Measurements from ENCODE around the gene KCTD1.

KCTD1 gene

DNA sequence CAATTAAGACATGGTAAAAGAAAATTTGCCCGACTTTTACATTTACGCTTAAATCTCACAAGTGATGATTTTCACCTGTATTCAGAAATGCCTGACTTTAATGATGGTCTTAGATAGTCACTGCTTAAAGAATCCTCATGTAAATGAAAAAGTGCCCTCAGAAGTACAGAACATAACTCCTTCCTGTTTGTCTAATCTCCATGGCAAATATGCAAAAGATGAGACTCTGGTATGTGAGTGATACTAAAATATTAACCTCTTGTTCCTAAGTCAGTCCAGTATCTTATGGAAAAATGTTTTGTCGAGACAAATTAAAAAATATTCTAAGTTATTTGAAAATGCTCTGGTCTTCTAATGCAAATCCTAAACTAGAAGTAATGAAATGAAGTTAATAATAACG lies 29.2 kb downstream of the KCTD1 start:
- DNase-seq: no peak

DNA sequence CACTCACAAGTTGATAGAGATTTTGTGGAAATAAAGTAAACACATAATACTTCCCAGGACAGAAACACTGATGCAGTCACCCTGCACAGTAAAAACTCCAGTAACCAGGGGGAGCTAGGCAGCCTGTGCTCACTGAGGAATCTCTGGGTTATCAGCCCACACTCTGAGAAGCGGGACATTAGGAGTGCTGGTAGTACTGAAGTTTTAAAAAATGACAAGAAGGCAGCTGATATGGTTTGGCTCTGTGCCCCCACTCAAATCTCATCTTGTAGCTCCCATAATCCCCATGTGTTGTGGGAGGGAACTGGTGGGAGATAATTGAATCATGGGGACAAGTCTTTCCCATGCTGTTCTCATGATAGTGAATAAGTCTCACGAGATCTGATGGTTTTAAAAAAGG lies 31.4 kb downstream of the KCTD1 start:
- DNase-seq: no peak

DNA sequence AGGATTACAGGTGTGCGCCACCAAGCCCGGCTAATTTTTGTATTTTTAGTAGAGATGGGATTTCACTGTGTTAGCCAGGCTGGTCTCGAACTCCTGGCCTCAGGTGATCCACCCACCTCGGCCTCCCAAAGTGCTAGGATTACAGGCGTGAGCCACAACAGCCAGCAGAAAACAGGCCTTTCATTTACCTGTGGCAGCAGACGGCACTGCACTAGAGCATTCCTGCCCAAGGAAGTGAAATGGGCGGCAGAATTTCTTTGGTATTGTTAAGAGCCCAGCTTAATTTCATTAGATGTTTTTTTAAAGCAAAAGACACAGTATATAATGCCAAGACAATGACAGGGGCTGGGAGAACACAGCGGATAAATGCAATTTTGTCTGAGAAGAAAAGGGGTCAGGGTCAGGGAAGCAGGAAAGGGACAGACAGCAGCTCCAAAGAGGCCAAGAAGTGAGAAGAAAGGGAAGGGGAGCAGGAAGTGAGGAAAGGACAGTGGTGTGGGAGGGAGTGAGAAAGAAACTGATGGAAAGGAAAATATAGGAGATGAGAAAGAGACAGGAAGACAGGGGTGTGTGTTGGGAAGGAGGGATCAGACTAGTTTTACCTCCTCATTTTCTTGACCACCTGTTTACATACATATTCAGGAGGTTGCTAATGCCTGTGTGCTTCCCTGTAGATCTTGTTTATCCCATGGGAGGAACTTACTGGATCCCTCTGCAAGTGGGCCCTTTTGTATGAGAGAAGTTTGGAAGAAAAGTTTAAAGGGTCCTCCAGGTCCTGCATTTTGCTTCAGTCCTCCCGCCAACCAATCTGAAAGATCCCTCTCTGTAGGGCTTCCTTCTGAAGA lies 32.5 kb downstream of the KCTD1 start:
- no peak for DNase-seq

DNA sequence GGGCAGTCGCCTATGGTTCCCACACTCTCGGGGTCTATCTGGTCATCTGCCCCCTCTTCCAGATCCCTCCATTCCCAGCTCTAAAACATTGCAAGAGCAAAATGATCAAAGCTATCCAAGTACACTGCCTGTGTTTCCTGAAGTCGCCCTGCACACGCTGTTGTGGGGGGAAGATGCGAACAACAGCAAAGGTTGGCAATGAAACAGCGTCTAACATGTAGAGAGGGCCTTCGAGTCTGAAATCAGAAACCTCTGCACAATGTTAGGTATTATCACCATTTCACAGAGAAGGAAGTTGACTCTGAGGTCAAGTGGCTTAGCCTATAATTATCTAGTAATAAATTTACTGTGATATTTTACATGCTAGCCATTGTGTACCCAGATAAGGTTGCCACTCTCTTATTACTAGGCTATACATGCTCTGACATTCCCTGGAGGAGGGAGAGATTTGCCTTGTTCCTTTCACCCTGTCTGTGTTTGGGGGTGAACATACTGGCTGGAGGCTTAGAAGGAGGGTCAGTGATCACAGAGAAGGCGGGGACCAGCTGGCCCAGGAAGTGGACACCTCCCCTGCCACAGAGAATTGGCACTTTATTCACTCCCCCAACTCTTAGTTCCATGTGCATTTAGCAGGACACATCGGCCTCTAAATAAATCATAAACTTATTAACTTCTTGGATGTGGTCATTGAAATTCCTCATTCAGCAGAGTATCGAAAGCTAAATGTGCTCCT lies 36.8 kb downstream of the KCTD1 start:
- no peak for DNase-seq

DNA sequence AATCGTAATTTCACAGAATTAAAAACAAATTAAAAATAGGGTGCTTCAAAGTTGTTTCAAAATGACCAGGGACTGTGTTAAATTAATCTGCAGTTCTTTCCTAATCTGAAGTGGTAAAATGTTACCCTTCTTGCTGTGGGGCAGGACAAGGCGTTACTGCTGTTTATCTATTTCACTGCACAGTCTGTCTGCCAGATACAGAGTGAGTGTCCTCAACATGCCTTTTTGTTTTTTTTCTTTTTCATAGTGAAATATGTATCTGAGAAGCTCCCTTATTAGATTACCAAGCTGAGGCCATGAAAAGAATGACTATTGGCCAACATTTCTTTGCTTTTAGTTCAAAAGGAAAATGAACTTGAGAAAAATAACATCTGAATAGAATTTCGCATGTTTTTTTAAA lies 38.0 kb downstream of the KCTD1 start:
- DNase-seq: no peak

DNA sequence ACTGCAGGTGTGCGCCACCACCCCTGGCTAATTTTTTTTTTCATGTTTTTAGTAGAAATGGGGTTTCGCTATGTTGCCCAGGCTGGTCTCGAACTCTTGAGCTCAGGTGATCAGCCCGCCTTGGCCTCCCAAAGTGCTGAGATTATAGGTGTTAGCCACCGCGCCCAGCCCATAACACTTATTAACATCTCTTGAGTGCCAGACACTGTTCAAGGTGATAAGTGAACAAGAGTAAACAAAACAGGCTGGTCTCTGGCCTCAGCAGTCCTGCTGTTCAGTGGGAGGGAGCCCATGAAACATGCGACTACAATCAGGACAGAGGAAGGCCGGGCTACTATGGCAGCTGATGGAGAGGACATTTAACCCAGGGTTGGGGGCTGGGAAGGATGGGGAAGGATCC lies 42.3 kb downstream of the KCTD1 start:
- no peak for DNase-seq

DNA sequence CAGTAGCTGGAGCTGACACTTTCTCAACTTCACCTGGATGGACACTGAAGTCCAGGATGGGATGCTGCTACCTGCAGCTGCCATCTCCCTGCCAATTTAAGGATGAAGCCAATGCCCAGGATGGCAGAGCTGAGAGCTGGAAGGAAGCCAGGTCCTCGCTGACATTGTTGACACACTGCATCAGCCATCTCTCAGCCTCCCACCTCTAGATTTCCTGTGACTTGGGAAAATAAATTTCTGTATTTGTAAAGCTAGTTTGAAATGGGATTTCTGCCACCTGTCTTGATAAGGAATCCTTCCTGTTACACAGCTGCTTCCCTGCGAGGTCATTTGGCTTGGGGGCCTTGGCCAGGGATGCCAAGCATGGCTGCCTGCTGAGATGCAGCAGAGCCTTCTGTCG lies 43.5 kb downstream of the KCTD1 start:
- DNase-seq: no peak

DNA sequence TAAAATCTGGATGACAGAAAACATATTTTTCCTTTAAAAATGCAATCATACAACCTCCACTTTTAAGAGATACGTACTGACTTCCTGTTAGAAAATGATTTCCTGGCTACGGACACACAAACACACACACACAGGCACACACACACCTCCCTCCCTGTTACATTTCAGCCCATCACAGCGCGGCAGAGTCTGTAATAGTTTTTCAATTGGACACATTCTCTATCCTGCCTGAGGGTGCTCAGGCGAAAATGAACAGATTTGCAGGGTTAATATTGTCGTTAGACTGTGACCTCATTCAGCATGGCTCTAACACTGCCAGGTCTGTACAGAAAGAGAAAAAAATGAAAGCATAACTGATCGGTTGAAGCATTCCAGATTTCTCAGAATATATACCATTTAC lies 45.0 kb downstream of the KCTD1 start:
- DNase-seq: no peak

DNA sequence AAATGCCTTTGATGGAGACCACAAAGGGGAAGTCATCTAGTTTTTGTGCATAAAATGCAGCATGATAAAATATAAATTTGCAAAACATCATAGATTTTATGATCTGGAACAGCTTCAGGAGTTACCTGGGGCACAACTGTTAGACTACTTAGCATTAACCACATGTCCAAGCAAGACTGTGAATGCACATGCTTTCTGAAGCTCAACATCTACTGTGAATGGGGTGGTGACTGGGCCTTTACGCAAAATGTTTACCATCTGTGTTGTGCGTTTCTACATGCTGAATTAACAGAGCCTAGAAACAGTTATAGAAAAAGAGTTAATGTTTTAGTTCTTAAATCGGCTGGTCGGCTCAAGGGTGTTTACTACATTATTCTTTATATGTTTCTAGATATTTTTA lies 45.5 kb downstream of the KCTD1 start:
- DNase-seq: no peak

DNA sequence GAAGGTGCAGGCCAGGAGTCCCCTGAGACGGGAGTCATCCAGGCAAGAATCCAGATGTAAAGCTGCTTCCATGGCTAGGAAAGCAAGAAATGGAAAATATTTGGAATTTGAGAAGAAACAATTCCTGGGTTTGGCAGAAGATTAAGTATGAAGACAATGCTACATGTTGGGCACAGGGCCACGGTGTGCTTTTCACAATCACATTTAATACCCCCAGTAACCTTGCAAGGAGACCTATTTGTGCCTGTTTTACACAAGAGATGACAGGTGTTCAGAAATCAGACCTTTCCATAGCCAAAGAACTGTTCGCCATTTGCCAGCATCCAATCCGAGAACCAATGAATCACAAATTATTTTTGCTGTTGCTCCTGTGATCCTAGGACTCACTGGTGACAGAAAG lies 50.5 kb downstream of the KCTD1 start:
- DNase-seq: no peak

DNA sequence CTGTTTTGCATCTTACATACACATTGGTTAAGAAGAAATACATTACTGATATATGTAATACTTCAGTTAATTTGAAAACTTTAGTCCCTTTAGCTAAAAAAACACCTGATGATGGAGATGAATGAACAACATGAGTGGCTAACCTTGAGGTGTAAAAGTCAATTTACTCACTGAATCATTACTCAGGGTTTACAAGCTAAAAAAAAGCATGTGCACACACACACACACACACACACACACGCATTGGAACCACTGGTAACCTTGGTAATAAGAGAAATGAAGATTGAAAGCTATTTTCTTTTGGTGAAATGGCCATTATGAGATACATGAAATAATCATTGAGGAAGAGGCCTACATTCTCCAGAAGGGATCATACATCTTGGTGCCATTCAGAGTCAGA lies 51.8 kb downstream of the KCTD1 start:
- no peak for DNase-seq

DNA sequence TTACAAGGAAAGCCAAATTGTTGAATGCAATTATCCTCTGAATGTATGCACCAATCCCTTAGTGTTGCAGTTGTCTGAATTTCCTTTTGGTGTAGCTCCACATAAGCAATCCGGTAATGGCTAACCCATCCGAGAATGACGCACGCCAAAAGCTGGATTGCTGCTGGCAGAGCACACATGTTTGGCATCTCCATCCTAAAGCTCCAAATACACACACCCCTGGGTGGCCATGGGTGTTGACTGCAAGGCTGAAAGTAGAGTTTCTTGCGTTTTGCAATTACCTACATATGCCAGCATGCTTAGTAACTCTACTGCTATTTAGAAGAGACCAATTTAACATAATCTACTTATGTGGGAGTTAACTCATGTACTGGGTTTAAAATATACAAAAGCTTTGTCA lies 53.1 kb downstream of the KCTD1 start:
- DNase-seq: no peak

DNA sequence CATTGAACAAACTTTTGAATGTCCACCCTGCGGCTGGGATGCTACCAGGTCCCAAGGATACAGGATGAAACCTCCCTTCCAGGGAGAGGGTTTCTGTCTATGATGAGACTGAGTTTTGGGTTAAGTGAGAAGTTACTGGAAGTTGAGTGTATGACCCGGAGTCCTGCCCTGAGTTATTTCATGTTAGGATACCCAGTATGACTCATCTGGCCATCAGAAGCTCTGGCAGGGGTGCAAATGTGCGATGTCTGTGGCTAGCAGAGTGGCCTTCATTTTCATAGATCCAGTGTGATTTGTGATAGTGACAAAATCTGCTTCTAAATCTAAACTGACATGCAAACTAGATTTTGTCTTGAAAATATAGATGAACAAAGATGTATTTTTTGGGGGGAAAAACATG lies 55.3 kb downstream of the KCTD1 start:
- no peak for DNase-seq

DNA sequence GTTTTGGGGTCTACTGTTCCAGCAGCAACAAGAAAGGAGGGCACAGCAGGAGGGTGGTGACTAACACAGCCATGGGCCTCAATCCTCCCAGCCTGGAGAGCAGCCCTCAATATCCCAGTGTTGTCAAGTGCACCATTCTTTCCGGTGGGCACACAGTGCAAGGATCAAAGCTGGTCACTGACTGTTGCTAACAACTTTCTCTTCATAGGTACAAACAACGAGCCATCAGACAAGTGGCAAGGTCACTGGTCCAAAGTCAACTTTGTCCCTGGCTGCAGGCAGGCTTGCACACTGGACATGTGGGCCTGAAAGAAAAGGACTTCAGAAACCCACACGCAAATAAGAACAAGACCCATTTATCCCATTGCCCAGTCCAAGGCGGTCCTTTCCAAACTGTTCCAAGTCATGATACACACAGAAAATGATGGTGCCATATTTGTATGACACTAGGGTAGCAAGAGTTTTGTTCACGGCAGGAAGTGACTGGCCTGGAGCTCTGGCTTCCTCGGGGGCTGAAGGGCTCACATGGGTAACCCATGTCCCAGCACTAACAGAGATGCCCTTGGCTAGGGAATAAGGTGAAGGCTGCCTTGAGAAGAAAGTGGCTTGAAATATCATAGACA lies 57.0 kb downstream of the KCTD1 start:
- DNase-seq: no peak

DNA sequence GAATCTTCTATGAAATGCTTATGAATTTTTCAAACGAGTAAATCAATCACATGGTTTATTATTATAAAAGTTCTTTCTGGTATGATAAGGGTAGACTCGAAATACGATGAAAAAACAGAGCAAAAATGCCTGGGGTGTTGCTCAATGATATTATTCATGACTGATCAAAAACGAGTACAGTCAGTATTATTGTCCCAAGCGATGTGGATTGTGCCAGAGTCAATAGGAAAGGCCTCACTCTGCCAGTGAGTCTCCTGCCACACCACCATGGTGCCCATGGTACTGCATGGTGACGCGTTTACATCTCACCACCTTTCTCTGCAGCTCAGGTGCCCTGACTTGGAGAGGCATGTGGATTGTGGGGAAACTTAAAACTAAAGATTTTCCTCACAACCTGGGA lies 58.5 kb downstream of the KCTD1 start:
- DNase-seq: no peak

DNA sequence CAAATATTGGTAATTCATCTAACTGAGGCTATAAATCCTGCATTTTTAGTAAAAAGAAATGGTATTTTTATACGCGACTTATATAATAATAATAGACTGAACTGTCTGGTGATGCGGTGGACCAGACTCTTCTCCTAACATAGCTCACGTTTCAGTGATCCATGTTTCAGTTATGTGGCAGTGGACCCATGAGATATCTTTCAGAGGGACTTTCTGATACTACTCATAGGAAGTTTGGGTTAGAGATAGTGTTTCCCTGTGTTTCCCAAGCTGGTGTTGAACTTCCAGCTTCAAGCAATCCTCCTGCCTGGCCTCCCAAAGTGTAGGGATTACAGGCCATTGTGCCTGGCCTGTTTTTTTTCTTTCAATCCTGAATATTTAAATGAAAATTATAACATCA lies 59.2 kb downstream of the KCTD1 start:
- no peak for DNase-seq

DNA sequence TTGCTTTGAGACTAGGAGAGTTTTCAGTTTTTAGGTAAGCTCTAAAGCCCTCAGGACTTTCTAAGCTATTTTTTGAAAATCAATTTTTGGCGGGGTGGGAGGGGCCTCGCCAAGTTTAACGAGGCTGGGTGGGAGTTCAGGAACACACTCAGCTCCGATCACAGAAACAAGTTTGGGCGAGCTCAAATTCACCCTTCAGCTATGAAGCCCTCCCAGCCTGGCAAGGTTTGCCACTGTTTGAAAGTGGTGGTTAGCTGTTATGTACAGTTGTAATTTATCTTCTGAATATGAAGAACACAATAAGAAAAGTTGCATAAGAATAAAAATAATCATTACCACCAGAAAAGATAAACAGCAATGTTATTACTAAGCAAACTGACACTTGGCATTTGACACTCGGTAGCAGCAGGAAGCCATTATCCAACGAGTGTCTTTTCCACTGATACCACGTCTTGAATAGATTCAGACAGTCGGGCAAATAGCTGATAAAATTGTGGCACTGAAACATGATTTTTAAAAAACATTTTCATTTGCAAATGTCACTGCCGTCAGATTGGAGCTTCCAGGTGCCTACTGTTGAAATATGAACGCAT lies 59.8 kb downstream of the KCTD1 start:
- no peak for DNase-seq

DNA sequence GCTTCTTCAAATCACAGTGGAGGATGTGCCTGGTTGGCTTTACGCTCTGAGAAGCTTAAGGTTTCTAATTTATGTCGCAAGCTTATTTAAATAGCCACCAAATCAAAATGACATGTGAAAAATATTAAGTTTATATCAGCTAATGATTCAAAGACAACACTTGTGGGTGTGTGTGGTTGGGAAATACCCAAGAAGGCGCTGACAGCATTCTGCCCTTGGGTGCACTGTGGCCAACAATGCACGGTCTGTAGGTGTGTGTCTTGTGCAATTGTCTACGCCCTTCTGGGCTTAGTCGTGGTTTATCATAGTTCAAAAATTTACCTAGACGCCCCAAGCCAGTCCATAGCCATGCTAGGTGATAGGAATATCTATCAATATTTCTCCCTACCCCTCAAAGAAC lies 60.9 kb downstream of the KCTD1 start:
- no peak for DNase-seq

DNA sequence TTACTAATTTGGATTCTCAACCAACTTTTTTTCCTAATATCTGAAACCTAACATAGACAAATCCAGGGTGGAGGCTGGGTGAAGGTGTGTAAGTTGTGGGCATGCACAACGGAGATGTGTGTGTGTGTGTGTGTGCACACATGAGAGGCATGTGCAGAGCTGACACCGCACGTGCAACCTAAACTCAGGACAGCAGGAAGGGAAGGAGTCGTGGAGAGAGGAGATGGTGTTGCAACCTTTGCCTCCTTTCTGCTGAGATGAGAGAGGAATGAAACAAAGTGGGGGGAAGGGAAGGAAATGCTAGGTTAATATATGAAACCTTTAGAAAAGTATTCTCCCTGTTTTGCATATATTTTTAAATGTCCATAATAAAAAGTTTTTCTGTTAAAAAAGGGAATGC lies 64.7 kb downstream of the KCTD1 start:
- no peak for DNase-seq

DNA sequence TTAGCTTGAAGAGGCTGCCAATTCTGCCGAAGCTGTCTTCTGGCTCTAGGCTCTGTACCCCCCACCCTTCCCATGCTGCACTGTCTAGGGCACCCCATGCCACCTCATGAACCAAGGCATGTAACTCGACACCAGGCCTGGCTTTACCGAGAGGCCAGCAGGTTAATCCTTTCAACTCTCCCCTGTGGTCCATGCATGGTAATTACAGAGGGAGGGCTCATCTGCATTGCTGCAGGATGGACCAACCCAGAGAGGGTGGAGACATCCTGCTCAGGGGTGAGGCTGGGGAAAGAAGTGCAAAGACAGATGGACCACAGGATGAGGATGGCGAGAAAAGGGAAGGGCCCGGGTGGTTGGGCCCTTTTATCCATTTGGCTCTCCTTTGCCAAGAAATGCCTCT lies 65.8 kb downstream of the KCTD1 start:
- no peak for DNase-seq

DNA sequence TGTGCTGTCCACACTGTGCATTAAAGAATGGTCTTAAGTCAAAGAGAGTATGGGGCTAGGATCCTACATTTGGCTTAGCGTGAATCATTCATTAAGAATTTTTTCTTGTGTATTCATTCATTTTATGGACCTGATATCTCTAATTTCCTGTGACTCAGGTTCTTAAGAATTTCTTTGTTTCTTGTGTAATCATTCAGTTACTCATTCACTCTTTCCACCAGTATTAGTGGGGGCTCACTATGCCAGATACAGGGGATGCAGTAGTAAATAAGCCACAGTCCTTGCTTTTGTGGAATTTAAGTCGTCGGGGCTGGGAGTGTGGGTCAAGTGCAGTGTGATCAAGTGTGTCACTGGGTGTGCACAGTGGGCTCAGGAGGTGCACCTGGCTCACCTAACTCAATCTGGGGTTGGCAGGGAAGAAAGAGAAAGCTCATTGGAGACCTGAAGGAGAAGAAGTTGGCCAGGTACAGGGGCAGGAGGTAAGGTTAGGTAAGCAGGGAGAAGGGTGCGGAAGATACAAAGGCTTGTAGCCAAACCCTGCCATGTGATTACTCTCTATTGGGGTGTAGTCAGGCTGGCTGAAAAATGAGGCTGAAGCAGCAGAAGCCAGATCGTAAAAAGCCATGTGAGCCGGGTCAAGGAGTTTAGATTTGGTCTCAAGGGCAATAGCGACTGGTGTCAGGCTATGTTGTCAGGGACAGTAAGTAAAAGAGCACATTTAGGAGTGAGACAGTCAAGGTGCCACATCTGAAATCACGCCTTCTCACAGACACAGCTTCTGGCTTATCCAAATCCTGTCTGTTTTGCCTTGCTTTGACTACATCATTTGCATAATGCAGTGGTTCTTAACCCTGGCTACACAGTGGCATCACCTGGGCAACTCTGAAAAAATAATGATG lies 67.2 kb downstream of the KCTD1 start:
- DNase-seq: no peak

DNA sequence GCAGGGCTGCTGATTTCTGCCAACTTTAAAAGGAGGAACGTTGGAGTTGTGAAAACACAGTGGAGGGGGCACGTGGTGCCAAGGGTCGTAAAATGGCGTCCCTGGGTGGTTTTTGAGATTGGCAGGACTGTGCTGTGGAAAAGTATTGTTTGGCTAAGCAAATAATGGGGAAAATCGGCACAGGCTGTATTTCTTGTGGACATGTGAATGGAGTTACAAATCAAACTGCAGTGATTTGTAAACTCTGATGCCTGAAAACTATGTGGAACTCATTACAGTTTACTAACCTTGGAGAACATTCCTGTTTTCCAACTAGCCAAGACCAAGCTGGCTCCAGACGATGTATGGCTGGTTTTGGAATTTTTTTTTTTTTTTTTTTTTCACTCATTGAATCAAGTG lies 68.7 kb downstream of the KCTD1 start:
- no peak for DNase-seq
